Measurements from ENCODE around the gene ETFBKMT. TPM values are rescaled to one million over a fixed set of nuclear protein-coding genes. Genes with fewer than 3 reads are reported as not detected.

The ETFBKMT gene
- total RNA-seq: 0.29 and 0.63 TPM in 2 replicates

GRCh38 chr12:31659087-31659942 is at the start of gene ETFBKMT:
TSS of gene ETFBKMT (plus strand) at chr12:31659688. CDS start at chr12:31661954, 2,266 bp downstream.
- TF ChIP-seq CTCF (conservative IDR thresholded peaks at IDR 0.05; ENCODE audit: low read depth, low read length): peak; percentile 30
- H3K4me3 ChIP-seq (ENCODE audit: low read depth, low read length): peak within 1 kb of the TSS; percentile 58

DNA sequence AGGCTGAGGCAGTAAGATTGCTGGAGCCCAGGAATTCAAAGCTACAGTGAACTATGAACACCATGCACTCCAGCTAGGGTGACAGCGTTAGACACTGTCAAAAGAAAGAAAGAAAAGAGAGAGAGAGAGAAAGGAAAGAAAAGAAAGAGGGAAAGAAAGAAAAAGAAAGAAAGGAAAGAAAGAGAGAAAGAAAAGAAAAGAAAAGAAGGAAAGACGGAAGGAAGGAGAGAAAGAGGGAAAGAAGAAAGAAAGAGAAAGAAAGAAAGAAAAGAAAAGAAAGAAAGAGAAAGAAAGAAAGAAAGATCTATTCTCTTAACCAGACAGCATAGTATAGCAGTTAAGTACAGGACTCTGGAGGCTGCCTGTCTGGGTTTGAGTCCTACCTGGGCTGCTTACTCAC is 46.7 kb upstream of the ETFBKMT start:
- no peak for DNase-seq (ENCODE audit: low read depth)
- no peak overlapping the region for H3K4me3 ChIP-seq (ENCODE audit: low read depth, low read length)
- TF ChIP-seq CTCF (conservative IDR thresholded peaks at IDR 0.05; ENCODE audit: low read depth, low read length): no peak

More at GRCh38 chr12:31659087-31659942, at the start of gene ETFBKMT:
- DNase-seq (ENCODE audit: low read depth): peak; percentile 77

GRCh38 chr12:31618228-31619025 is 41.1 kb upstream of the ETFBKMT start:
- no peak for DNase-seq (ENCODE audit: low read depth)
- no peak overlapping the region for H3K4me3 ChIP-seq (ENCODE audit: low read depth, low read length)
- no peak for TF ChIP-seq CTCF (conservative IDR thresholded peaks at IDR 0.05; ENCODE audit: low read depth, low read length)

DNA sequence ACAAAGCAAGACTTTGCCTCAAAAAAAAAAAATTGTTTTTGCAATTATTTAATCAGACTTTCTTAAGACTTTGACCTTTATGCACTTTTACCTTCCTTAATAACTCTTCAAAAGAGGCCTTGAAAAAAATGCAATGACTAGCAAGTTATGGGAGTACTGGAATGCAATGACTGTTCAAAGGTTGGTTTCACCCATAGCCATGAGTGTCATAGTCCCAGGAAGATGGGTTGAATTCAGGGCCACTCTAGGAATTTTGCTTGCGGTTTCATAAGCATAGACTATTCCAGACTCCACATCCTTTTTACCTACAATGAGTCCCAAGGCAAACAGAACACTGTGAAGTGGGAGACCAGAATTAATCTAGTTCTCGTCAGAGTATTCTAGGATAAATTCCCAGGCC is 39.2 kb upstream of the ETFBKMT start:
- no peak for DNase-seq (ENCODE audit: low read depth)
- no peak for TF ChIP-seq CTCF (conservative IDR thresholded peaks at IDR 0.05; ENCODE audit: low read depth, low read length)
- no peak overlapping the region for H3K4me3 ChIP-seq (ENCODE audit: low read depth, low read length)

DNA sequence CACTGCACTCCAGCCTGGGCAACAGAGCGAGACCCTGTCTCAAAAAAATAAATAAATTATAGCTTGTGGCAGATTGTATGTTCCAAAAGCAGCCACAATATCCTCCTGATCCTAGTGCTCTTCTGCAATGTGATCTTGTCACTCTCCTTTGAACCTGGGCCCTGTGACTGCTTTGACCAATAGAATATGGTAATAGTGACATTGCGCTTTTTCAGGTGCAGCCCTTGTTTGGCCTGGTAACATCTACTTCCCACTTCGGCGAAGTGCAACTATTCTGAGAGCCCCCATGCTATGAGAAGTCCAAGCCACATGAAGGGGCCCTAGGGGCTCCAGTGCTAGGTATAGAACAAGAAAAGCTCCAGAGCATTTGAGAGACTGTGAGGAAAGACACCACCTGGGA is 37.5 kb upstream of the ETFBKMT start:
- no peak for DNase-seq (ENCODE audit: low read depth)
- TF ChIP-seq CTCF (conservative IDR thresholded peaks at IDR 0.05; ENCODE audit: low read depth, low read length): no peak
- H3K4me3 ChIP-seq (ENCODE audit: low read depth, low read length): no peak overlapping the region

- no peak for TF ChIP-seq CTCF (conservative IDR thresholded peaks at IDR 0.05; ENCODE audit: low read depth, low read length)
- no peak for DNase-seq (ENCODE audit: low read depth)
These were observed 33.1 kb upstream of the ETFBKMT start for GRCh38 chr12:31626270-31626995.

More at GRCh38 chr12:31626270-31626995, 33.1 kb upstream of the ETFBKMT start:
- H3K4me3 ChIP-seq (ENCODE audit: low read depth, low read length): no peak overlapping the region
